OCI-LY1 (cell line): Measurements from ENCODE around the gene IQUB.

Source experiments
- CTCF ChIP-seq: fragments of 200-600 bp; sonication (generic), shearing (Covaris generic); IDR thresholded peaks from 2 replicates; pipeline ENCODE4 v1.5.1; 2017; ENCODE audit warnings: mild to moderate bottlenecking, antibody characterized with exemption, low read length, moderate library complexity, mixed read lengths
- EZH2 ChIP-seq: fragments of 200-600 bp; sonication (generic), shearing (Covaris generic); IDR thresholded peaks from 2 replicates; pipeline ENCODE4 v1.8.0; 2017; ENCODE audit warnings: borderline replicate concordance, mixed run types, mild to moderate bottlenecking, antibody characterized with exemption, low read length, moderate library complexity, mixed read lengths

DNA sequence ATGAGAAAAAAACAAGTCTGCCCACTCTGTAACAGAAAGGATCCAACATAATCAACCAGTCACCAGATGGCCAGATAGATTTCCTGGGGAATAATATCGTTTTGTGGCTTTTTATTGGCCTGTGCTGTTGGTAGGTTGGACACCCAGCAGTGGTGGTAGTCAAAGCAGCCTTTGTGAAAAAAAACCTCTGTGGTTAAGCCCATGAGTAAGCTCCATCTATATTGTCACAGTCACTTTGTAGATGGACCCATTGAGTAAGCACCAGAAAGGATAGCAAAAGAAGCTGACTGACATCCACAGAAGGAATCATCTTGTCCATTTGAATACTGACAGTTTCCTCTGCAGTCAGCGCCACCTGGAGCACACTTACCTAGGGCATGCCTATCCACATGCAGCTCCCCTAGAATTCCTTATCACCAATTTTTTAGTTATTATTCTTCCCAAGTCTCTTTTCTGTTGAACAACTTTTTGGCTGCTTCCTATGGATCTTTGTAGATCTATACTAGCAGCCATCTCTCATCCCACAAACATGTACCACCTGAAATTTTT lies 96.9 kb downstream of the IQUB start:
- no peak for TF ChIP-seq EZH2
- TF ChIP-seq CTCF: no peak
